Transverse colon (tissue), 4 donors: ENCODE data around the gene SF3A1. TPM values are rescaled to one million over a fixed set of nuclear protein-coding genes. Genes with fewer than 3 reads are reported as not detected.

Source experiments
- DNase-seq: peaks from one replicate; pipeline ENCODE4 v3.0.0-alpha.2; 2019
- H3K27ac ChIP-seq, 4 donors: fragments of 200-600 bp; sonication (generic); 2 replicates each; pipeline ENCODE4 v1.5.1; 2016 to 2018; ENCODE audit warnings: inconsistent platforms in 4 of 4
- H3K27me3 ChIP-seq: fragments of 200-600 bp; sonication (generic); 2 replicates; pipeline ENCODE4 v1.5.1; 2017; ENCODE audit warnings: inconsistent platforms
- H3K36me3 ChIP-seq, 4 donors: fragments of 200-600 bp; sonication (generic); 2 replicates each; pipeline ENCODE4 v1.5.1; 2017 to 2019; ENCODE audit warnings: inconsistent platforms in 4 of 4
- H3K4me1 ChIP-seq, 4 donors: fragments of 200-600 bp; sonication (generic); 2 replicates each; pipeline ENCODE4 v1.5.1; 2017 to 2020; ENCODE audit warnings: inconsistent platforms in 4 of 4
- H3K4me3 ChIP-seq, 4 donors: fragments of 200-600 bp; sonication (generic); 1 replicate in 1 of 4; 2 replicates in 3 of 4; pipeline versions ENCODE4 v1.5.1 to v1.6.1; 2017 to 2019; ENCODE audit warnings: inconsistent platforms in 4 of 4
- H3K9me3 ChIP-seq, 2 donors: fragments of 200-600 bp; sonication (generic); 2 replicates each; pipeline ENCODE4 v1.5.1; 2017 to 2019; ENCODE audit warnings: inconsistent platforms in 2 of 2
- CTCF ChIP-seq, 5 experiments: fragments of 200-600 bp in 3 of 5; fragments of 450-650 bp in 2 of 5; sonication (generic) in 3 of 5; IDR thresholded peaks; 1 replicate in 2 of 5; 2 replicates in 3 of 5; pipeline ENCODE4 v1.5.1; 2016 to 2017; ENCODE audit warnings: antibody characterized with exemption in 5 of 5, inconsistent platforms in 3 of 5, mild to moderate bottlenecking in 2 of 5, moderate library complexity in 1 of 5
- EP300 ChIP-seq: sonication (generic); formaldehyde crosslinking; IDR thresholded peaks from one replicate; pipeline ENCODE4 v1.6.1; 2017; ENCODE audit warnings: antibody characterized with exemption, low read depth
- POLR2A ChIP-seq: fragments of 450-650 bp; IDR thresholded peaks from one replicate; pipeline ENCODE4 v1.6.1; 2016; ENCODE audit warnings: antibody characterized with exemption, mild to moderate bottlenecking, moderate library complexity
- POLR2AphosphoS5 ChIP-seq, 3 donors: sonication (generic); formaldehyde crosslinking; IDR thresholded peaks; one replicate each; pipeline ENCODE4 v1.6.1; 2016; ENCODE audit warnings: antibody characterized with exemption in 3 of 3
- WGBS, 2 donors: methylation state at CpG; one replicate each; pipeline ENCODE4 v1.1.5; 2018; ENCODE audit warnings: low coverage in 1 of 2; 5-methylcytosine and 5-hydroxymethylcytosine counted together
- in situ Hi-C, 4 donors: fragments of 200-750 bp; cut with MboI; loops; one replicate each; pipeline versions ENCODE4 v1.15.0 to v1.15.1; 2017; ENCODE audit warnings: low sequenced_read_pairs in 3 of 4, low pct_ligation_motif_present in 1 of 4, low pct_unique_long_range_greater_than_20kb in 1 of 4
- intact Hi-C: fragments of 100-400 bp; cut with DNase I; formaldehyde crosslinking; loops from one replicate; pipeline ENCODE4 v1.15.1; 2023; ENCODE audit warnings: low total_unique reads
- total RNA-seq, 4 donors: library from RNA; depleted of rRNA; stranded (reverse); fragments of >200 nt; gene quantifications; one replicate each; pipeline ENCODE4 v1.1.0, GENCODE V29; 2016

The SF3A1 gene
- total RNA-seq, 4 donors from 2014 or later, result 73.2 to 664 (median 99.3) TPM

DNA sequence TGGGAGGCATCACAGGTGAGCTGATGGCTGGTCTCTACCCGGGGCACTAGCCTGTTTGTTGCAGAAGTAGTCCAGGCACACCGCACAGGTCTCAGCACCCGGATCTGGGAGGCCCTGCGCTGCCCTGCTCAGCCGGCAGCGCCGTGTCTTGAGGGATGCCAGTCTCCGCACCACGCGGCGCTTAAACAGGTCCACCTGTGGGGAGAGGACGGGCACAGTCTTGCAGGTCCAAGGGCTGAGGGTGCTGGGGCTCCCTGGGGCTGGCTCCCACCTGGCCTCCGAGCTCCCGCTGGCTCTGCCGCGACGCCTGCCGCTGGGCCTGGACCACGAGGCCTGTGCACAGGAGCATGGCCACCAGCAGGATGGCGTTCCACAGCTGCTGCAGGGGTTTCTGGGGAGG lies 23.3 kb upstream of the SF3A1 start:
- TF ChIP-seq CTCF (IDR thresholded peaks at IDR 0.05) (no peak), EP300 (no peak), POLR2AphosphoS5 (IDR thresholded peaks at IDR 0.05) (no peak), POLR2A (no peak)
- intact Hi-C loops (loop anchor here (10.0 kb wide), 1 partner anchor 275 kb away; no protein-coding TSS in a partner anchor), in situ Hi-C loops (loop anchor here (10.0 to 25.0 kb wide), 6 partner anchors 93 to 275 kb away; partner anchors contain the start of genes CASTOR1 (in 2 of the 4) and OSM (in 1 of the 4))
- no peaks in the 10 kb centered on the region for H3K27me3 ChIP-seq
- 93% methylated on average over 11 of the region's 20 CpGs; no CpG with 5 or more reads in 1 of the 2 donors for WGBS, 2 donors
- no peak overlapping the region for H3K27ac ChIP-seq
- DNase-seq, result no peak
- H3K4me1 ChIP-seq, result no peaks in the 10 kb centered on the region
- no peaks in the 10 kb centered on the region for H3K9me3 ChIP-seq
- no peak overlapping the region for H3K4me3 ChIP-seq
- no peaks in the 10 kb centered on the region for H3K36me3 ChIP-seq

GRCh38 chr22:30375312-30375849 lies 18.7 kb upstream of the SF3A1 start:
- H3K4me1 ChIP-seq, result no peaks in the 10 kb centered on the region
- H3K27me3 ChIP-seq, result no peaks in the 10 kb centered on the region
- no peak for DNase-seq
- in situ Hi-C loops (loop anchor here (25.0 kb wide), 3 partner anchors 88 to 263 kb away; partner anchors contain the start of gene CASTOR1 (in 1 of the 4)), intact Hi-C loops (no loop called here)
- TF ChIP-seq EP300 (no peak), POLR2A (no peak), POLR2AphosphoS5 (IDR thresholded peaks at IDR 0.05) (no peak), CTCF (IDR thresholded peaks at IDR 0.05) (no peak)
- WGBS, 2 donors, result 87% methylated on average over 13 of the region's 13 CpGs; no CpG with 5 or more reads in 1 of the 2 donors
- no peaks in the 10 kb centered on the region for H3K9me3 ChIP-seq
- no peak overlapping the region for H3K27ac ChIP-seq
- no peaks in the 10 kb centered on the region for H3K36me3 ChIP-seq
- no peak overlapping the region for H3K4me3 ChIP-seq

DNA sequence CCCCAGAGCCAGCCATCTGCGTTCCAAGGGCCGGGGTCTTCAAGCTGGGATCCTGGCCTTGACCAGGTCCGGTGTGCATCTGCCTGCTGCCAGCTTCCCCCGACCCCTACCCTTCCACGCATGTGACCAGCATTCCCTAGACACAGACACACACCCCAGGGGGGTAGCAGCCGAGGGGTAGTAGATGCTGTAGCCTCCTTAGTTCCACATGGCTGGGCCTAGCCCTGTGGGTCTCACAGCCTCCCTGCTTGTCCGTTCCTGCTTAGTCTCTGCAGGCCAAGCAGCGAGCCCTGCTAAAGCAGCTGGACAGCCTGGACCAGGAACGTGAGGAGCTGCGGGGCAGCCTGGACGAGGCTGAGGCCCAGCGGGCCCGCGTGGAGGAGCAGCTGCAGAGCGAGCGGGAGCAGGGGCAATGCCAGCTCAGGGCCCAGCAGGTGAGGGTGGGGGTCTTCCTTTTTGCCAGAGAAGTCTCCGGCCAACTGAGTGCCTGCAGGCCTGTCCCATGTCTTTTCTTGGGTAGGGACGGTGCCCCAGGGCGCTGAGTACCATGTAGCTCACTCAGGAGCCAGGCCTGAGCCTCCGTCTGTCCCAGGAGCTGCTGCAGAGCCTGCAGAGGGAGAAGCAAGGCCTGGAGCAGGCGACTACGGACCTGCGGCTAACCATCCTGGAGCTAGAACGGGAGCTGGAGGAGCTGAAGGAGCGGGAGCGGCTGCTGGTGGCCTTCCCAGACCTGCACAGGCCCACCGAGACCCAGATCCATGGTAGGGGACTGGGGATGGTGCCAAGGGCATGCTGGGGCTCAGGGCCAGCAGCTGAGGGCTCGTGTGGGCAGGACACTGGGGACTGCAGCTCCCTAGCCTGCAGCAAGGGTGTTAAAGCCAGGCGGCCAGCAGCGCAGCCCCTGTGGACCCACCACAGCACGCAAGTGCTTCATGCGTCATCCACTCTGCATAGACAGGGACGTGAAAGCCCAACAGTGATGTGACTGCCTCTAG lies 16.9 kb upstream of the SF3A1 start:
- no peak overlapping the region for H3K4me3 ChIP-seq
- no peaks in the 10 kb centered on the region for H3K36me3 ChIP-seq
- DNase-seq, result no peak
- no peak overlapping the region for H3K27ac ChIP-seq
- intact Hi-C loops, result no loop called here
- no peaks in the 10 kb centered on the region for H3K9me3 ChIP-seq
- H3K27me3 ChIP-seq, result no peaks in the 10 kb centered on the region
- H3K4me1 ChIP-seq, result no peaks in the 10 kb centered on the region
- in situ Hi-C loops, result loop anchor here in 1 of 4 donors (25.0 kb wide), 1 partner anchor 261 kb away; no protein-coding TSS in a partner anchor
- TF ChIP-seq POLR2AphosphoS5 (IDR thresholded peaks at IDR 0.05) (no peak), CTCF (IDR thresholded peaks at IDR 0.05) (no peak), EP300 (no peak), POLR2A (no peak)
- WGBS, 2 donors, result 89% methylated on average over 32 of the region's 33 CpGs; no CpG with 5 or more reads in 1 of the 2 donors

- H3K36me3 ChIP-seq, result no peaks in the 10 kb centered on the region
- TF ChIP-seq POLR2AphosphoS5 (IDR thresholded peaks at IDR 0.05), result no peak
- no peak for DNase-seq
- intact Hi-C loops, result no loop called here
- H3K27me3 ChIP-seq, result no peaks in the 10 kb centered on the region
- H3K4me1 ChIP-seq, result no peaks in the 10 kb centered on the region
- 44% methylated on average over 5 of the region's 8 CpGs; no CpG with 5 or more reads in 1 of the 2 donors for WGBS, 2 donors
- H3K27ac ChIP-seq, result no peak overlapping the region
- no peaks in the 10 kb centered on the region for H3K9me3 ChIP-seq
- H3K4me3 ChIP-seq, result no peak overlapping the region
- in situ Hi-C loops, result loop anchor here in 1 of 4 donors (25.0 kb wide), 1 partner anchor 261 kb away; no protein-coding TSS in a partner anchor
Observed at GRCh38 chr22:30372915-30373314, 16.2 kb upstream of the SF3A1 start.
